GM18505 (cell line): ENCODE data around the gene TDRD6.

Experiments
- ATAC-seq: cut with Tn5 transposase; IDR thresholded peaks from one replicate; pipeline ENCODE4 v1.9.1; 2021; ENCODE audit not compliant: unreplicated experiment
- POLR2A ChIP-seq: IDR thresholded peaks from 4 replicates; pipeline ENCODE4 v1.6.1; 2011; ENCODE audit warnings: borderline replicate concordance; ENCODE audit not compliant: insufficient read depth, insufficient read length; ENCODE audit errors: extremely low read depth

Gene TDRD6

DNA sequence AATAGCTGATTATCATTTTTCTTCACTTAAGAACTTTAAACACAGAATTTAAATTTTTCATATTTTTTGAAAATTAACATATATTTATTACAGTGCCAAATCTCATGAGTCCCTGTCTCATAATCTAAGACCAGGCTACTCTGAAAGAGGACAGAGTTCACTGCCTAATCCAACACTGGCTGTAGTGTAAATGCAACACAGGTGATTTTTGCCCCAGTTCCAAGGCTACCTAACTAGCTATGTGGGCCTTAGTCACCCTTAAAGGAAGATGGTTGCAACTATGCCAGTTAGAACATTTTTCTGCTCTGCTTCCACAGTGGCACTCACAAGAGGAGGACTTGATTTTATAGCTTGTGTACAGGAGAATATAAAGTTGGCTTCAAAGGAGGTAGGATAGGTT lies 30.0 kb upstream of the TDRD6 start:
- no peak for ATAC-seq
- no peak for TF ChIP-seq POLR2A

GRCh38 chr6:46661483-46661882 lies 26.2 kb upstream of the TDRD6 start:
- no peak for ATAC-seq
- no peak for TF ChIP-seq POLR2A

GRCh38 chr6:46667377-46667776 lies 20.3 kb upstream of the TDRD6 start:
- no peak for ATAC-seq
- TF ChIP-seq POLR2A = no peak

- no peak for TF ChIP-seq POLR2A
- ATAC-seq = no peak
These were observed 13.3 kb upstream of the TDRD6 start for GRCh38 chr6:46674410-46674809.

DNA sequence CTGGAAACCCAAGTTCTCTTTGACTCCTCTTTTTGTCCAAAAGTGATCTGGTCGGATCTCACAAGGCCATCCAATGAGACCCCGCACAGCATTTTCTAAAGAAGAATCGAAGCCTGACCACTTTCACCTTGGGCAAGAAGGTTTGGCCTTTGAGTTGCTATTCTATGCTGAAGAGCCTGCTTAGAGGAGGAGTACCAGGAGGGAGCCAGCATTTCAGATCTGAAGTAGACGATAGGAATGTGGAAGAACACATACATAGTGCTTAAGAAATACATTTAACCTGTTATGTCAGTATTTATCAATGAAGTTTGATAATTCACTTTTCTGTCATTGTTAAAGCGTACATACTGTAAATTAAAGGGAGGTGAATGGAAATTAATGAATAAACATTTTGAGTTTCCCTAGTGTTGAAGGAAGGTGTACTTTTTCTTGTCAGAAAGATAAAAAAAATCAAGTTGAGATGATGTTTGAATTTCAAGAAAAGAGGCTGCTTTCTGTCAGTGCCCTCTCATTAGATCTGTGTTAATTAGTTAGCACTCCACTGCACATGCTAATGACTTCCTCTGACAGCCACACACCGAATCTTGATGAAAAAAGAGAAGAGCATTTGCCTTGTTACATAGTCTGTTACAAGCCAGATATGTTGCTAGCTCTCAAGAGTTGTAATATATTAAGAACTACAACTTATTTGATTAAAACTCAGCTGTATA lies 10.9 kb upstream of the TDRD6 start:
- no peak for ATAC-seq
- no peak for TF ChIP-seq POLR2A

- ATAC-seq = no peak
- no peak for TF ChIP-seq POLR2A
These were observed 10.4 kb upstream of the TDRD6 start for GRCh38 chr6:46677314-46677654.

DNA sequence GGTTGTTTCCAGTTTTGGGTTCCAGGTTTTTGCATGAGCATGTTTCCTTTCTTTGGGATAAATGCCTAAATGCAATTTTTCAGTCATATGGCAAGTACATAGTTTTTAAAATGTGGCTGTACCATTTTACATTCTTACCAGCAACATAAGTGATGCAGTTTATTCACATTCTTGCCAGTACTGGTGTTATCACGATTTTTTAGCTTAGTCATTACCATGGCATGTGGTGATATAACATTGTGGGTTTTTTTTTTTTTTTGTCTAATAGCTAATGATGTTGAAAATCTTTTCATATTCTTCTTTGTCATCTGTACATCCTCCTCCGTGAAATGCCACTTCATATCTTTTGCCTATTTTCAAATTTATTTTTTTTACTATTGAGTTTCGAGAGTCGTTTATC lies 2.9 kb upstream of the TDRD6 start:
- no peak for TF ChIP-seq POLR2A
- no peak for ATAC-seq

GRCh38 chr6:46688117-46688965 lies 656 bp downstream of the TDRD6 start:
- TF ChIP-seq POLR2A = no peak
- ATAC-seq = no peak

DNA sequence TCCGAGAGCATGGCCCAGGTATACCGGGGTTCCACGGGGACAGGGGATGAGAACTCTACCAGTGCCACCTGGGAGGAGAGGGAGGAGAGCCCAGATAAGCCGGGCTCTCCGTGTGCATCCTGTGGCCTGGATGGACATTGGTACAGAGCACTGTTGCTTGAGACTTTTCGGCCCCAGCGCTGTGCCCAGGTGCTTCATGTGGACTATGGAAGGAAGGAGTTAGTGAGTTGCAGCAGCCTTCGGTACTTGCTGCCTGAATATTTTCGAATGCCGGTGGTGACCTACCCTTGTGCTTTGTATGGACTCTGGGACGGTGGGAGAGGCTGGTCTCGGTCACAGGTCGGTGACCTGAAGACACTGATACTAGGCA lies 1.3 kb downstream of the TDRD6 start:
- no peak for ATAC-seq
- no peak for TF ChIP-seq POLR2A

DNA sequence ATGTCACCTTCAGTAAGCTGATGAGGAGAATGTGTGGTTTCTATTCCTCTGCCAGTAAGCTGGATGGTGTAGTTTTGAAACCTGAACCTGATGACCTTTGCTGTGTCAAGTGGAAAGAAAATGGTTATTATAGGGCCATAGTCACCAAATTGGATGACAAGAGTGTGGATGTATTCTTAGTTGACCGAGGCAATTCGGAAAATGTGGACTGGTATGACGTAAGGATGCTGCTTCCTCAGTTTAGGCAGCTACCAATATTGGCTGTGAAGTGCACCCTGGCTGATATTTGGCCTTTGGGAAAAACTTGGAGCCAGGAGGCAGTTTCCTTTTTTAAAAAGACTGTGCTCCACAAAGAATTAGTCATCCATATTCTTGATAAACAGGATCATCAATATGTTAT lies 2.0 kb downstream of the TDRD6 start:
- TF ChIP-seq POLR2A = no peak
- ATAC-seq = no peak

- ATAC-seq = no peak
- TF ChIP-seq POLR2A = no peak
These were observed 2.6 kb downstream of the TDRD6 start for GRCh38 chr6:46690141-46690755.

DNA sequence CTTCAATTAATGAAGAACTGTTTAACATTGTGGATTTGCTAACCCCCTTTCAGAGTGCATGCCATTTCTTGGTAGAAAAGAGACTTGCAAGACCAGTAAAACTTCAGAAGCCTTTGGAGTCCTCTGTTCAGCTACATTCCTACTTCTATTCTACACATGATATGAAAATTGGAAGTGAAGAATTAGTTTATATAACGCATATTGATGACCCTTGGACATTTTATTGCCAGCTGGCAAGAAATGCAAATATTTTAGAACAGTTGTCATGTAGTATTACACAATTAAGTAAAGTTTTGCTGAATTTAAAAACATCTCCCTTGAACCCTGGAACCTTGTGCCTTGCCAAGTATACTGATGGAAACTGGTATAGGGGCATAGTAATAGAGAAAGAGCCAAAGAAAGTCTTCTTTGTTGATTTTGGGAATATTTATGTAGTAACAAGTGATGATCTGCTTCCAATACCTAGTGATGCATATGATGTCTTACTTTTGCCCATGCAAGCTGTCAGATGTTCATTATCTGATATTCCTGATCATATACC lies 3.3 kb downstream of the TDRD6 start:
- no peak for ATAC-seq
- no peak for TF ChIP-seq POLR2A

DNA sequence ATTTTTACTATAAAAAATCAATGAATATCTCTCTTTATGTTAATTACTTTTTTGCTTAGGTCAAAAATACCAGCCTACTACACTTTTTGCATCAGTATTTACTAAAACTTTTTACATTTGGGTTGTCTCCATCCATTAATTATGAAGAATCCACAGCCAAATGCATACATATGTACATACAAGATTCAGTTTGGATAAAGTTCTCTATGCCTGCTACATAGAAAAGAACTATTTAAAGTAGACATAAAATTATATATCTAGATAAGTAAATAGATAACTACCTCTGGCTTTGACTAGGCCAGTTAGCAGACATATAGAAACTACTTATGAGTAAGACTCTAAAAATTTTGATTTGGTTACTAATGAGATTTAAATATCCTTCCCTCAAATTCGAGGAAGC lies 12.3 kb downstream of the TDRD6 start:
- no peak for ATAC-seq
- no peak for TF ChIP-seq POLR2A

DNA sequence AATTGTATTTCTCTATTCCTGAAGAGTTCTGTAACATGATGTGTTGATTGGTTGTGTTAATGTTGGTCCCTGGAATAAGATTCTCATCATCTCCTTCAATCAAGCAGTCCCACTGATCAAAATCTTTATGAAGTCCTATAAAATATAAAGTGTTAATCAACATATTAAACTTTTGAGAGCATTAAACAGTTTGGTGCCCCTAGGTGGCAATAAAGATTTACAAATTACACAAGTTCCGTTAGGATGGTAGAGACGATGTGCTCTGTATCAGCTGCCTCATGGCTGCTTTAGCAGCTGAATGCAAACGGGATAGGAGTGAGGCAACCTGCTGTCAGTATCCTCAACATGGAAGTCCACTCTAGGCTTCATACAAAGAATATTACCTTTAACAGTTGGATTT lies 16.9 kb downstream of the TDRD6 start:
- no peak for TF ChIP-seq POLR2A
- no peak for ATAC-seq
